C4-2B (cell line): ENCODE measurements around the gene RBM25.
"Not testable (repeated sequence)": the region's sequence is repeated elsewhere in the genome, so short reads cannot be mapped to it uniquely, and the experiment has no call there.

Source experiments
- H3K27ac ChIP-seq: fragments of 450-650 bp; 2 replicates; pipeline ENCODE4 v1.5.1; 2017
- CTCF ChIP-seq: fragments of 450-650 bp; conservative IDR thresholded peaks from 2 replicates; pipeline ENCODE4 v1.5.1; 2017; ENCODE audit warnings: mild to moderate bottlenecking
- ZFX ChIP-seq: fragments of 450-650 bp; IDR thresholded peaks from 2 replicates; pipeline ENCODE4 v1.6.1; 2017

The RBM25 gene

GRCh38 chr14:73027546-73027945, 30.8 kb upstream of the RBM25 start:
- no peak for TF ChIP-seq CTCF
- no peak for TF ChIP-seq ZFX
- no peak overlapping the region for H3K27ac ChIP-seq

DNA sequence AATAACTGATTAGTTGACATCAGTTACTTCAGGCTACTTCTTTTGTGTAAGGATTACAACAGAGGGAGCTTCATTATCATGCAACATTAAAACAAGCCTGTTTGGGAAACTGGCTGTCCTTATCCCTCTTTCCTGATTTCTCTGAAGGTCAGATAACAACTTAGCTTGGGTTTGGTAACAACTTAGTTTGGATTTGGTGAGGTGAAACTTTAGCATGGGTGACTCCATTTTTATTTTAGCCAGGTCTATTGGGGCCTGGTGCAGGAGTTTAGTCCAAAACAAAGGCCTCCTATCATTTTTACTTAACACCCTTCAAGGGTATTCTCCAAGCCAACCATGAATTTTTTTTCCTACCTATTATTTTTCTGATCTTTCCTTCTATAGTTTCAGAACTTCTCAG, 30.4 kb upstream of the RBM25 start:
- H3K27ac ChIP-seq: no peak overlapping the region
- TF ChIP-seq ZFX (no peak), CTCF (no peak)

GRCh38 chr14:73036706-73037450, 21.5 kb upstream of the RBM25 start:
- not testable (repeated sequence) for H3K27ac ChIP-seq

GRCh38 chr14:73047808-73048207, 10.5 kb upstream of the RBM25 start:
- no peak overlapping the region for H3K27ac ChIP-seq
- no peak for TF ChIP-seq CTCF
- TF ChIP-seq ZFX: no peak

DNA sequence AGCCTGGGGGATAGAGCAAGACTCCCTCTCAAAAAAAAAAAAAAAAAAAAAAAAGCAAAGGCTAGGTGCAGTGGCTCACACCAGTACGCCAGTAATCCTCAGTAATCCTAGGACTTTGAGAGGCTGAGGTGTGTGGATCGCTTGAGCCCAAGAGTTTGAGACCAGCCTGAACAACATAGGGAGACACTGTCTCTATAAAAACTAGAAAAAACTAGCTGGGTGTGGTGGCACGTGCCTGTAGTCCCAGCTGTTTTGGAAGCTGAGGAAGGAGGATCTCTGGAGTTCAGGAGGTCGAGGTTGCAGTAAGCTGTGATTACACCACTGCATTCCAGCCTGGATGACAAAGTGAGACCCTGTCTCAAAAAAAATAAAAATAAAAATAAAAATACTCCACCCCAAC, 8.9 kb upstream of the RBM25 start:
- H3K27ac ChIP-seq: no peak overlapping the region
- TF ChIP-seq CTCF: no peak
- TF ChIP-seq ZFX: no peak

DNA sequence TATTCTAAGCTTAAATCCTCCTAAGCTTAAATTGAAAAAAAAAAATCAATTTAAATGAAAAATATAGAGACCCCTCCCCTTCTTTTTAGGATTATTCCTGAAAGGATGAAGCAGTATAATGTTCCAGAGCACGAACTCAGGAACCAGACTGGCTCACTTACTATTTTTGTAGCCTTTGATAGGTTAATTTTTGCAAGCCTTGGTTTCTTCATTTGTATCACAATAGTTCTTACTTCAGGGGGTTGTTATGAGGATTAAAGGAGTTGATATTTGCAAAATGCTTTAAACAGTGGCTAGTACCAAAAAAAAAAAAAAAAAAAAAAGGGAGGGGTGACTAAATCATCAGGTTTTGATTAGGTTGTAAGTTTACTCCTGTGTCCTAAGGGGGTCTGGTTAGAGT, 3.1 kb upstream of the RBM25 start:
- TF ChIP-seq ZFX (no peak), CTCF (no peak)
- H3K27ac ChIP-seq: no peak overlapping the region

DNA sequence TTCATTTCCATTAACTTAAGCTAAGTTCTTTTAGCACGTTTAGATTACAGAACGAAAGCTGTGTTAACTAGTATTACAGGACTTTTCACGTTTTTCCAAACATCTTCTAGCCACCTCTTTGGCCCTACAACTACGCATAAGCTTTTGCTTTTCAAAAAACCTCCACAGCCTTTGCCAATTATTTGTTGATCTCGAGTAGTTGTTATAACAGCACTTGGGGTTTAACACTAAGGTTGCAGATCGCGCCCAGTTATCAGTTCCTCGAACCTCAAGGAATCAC, 450 bp upstream of the RBM25 start:
- no peak for TF ChIP-seq CTCF
- no peak for TF ChIP-seq ZFX
- H3K27ac ChIP-seq: peak overlapping the region; percentile 86

- no peak for TF ChIP-seq CTCF
- peak; percentile 65; the same call in 1 of the 2 replicates for TF ChIP-seq ZFX
- peak overlapping the region; percentile 86 for H3K27ac ChIP-seq
Measured at GRCh38 chr14:73058922-73059673, 764 bp downstream of the RBM25 start.
